SU-DHL-6 (cell line): ENCODE results near the gene NFIX.

Experiments
- CTCF ChIP-seq: fragments of 200-600 bp; sonication (generic); IDR thresholded peaks from one replicate; pipeline ENCODE4 v1.5.1; 2017; ENCODE audit warnings: antibody characterized with exemption, mild to moderate bottlenecking, low read length, moderate library complexity; ENCODE audit not compliant: insufficient read depth, poor library complexity, severe bottlenecking
- EZH2phosphoT487 ChIP-seq: fragments of 200-600 bp; sonication (generic), shearing (Covaris generic); conservative IDR thresholded peaks from 2 replicates; pipeline ENCODE4 v1.6.1; 2018; ENCODE audit warnings: mild to moderate bottlenecking, antibody characterized with exemption, low read length, moderate library complexity, mixed read lengths

- no peak for TF ChIP-seq EZH2phosphoT487
- no peak for TF ChIP-seq CTCF
Observed at GRCh38 chr19:13040948-13041292, 45.6 kb downstream of the NFIX start.
